Measurements from ENCODE around the gene ARSG. TPM values are rescaled to one million over a fixed set of nuclear protein-coding genes. Genes with fewer than 3 reads are reported as not detected.

ARSG gene
- total and polyA plus RNA-seq, 2 of the 4 experiments (the other 2 are of a cell fraction), result 2.9 to 3.0 TPM

GRCh38 chr17:68428498-68429172 lies 137.3 kb downstream of the ARSG start:
- H2AK5ac ChIP-seq (ENCODE audit: low read depth, low read length), result no peak overlapping the region
- dilution Hi-C loops (cut with HindIII; ENCODE audit: low sequenced_read_pairs, unreplicated experiment), result no loop called here
- no peak overlapping the region for H3K9ac ChIP-seq (ENCODE audit: low read depth, low read length)
- no peak overlapping the region for H2BK120ac ChIP-seq (ENCODE audit: low read depth, low read length)
- ChIA-PET POLR2A (ENCODE audit: unreplicated experiment) (no interaction called here), CTCF (interaction anchor here (0.6 to 1.2 kb wide), 2 partner anchors 29 to 163 kb away, joined by 3 to 4 read pairs; no protein-coding TSS in a partner anchor)
- no peak overlapping the region for H3K4ac ChIP-seq (ENCODE audit: low read depth, low read length)
- no peaks in the 10 kb centered on the region for H3K4me1 ChIP-seq (ENCODE audit: control insufficient read depth, insufficient read depth, low read length)
- no peak for ATAC-seq (ENCODE audit: low read depth)
- no peak for DNase-seq
- H3K36me3 ChIP-seq (ENCODE audit: control insufficient read depth, insufficient read depth, low read length), result peaks cover 77% of the 10 kb centered on the region
- in situ Hi-C loops (cut with MboI; ENCODE audit: low sequenced_read_pairs), result no loop called here
- no peak overlapping the region for H3K4me3 ChIP-seq (ENCODE audit: insufficient read depth, low read depth, low read length)
- no peak overlapping the region for H2BK15ac ChIP-seq (ENCODE audit: low read depth, low read length)
- H3K79me1 ChIP-seq (ENCODE audit: low read depth in 1 of 2, low read length in 2 of 2), result no peaks in the 10 kb centered on the region
- no peaks in the 10 kb centered on the region for H3K9me1 ChIP-seq (ENCODE audit: insufficient read depth, low read length)
- H3K56ac ChIP-seq (ENCODE audit: extremely low read depth, insufficient read depth, low read length), result no peak overlapping the region
- H3K14ac ChIP-seq (replicated peaks; ENCODE audit: low read depth, low read length), result no peak overlapping the region
- H2AFZ ChIP-seq (replicated peaks; ENCODE audit: low read length, poor library complexity), result no peak overlapping the region
- intact Hi-C loops (cut with micrococcal nuclease), result no loop called here
- H3K4me2 ChIP-seq (ENCODE audit: low read depth, low read length), result no peak overlapping the region
- H4K5ac ChIP-seq (ENCODE audit: low read depth, low read length), result no peak overlapping the region
- H2AK9ac ChIP-seq (replicated peaks; ENCODE audit: low read depth, low read length, poor library complexity), result no peak overlapping the region
- no peak overlapping the region for H3K27ac ChIP-seq (ENCODE audit: insufficient read depth, low read length)
- no peak overlapping the region for H2BK20ac ChIP-seq (ENCODE audit: low read depth, low read length)
- no peaks in the 10 kb centered on the region for H4K20me1 ChIP-seq (ENCODE audit: insufficient read depth, low read length)
- 91% methylated on average over 4 of the region's 14 CpGs; no CpG with 5 or more reads in 1 of the 2 experiments for WGBS, 2 experiments (ENCODE audit: extremely low coverage in 2 of 2, insufficient read length in 1 of 2)
- no peak for TF ChIP-seq USF2 (IDR thresholded peaks at IDR 0.05; ENCODE audit: low read depth, low read length)
- no peak for TF ChIP-seq RFX5 (IDR thresholded peaks at IDR 0.05; ENCODE audit: low read depth, low read length)
- TF ChIP-seq CEBPB (IDR thresholded peaks at IDR 0.05; ENCODE audit: low read depth, low read length), result 0 out of 2 replicates have a peak, but pooled peaks have one; percentile 13
- TF ChIP-seq CTCF (conservative IDR thresholded peaks at IDR 0.05; ENCODE audit: low read depth, low read length), result no peak
- no peak overlapping the region for H4K91ac ChIP-seq (ENCODE audit: insufficient read depth, low read depth, low read length)
- no peak overlapping the region for H3K23ac ChIP-seq (ENCODE audit: low read depth, low read length)
- no peaks in the 10 kb centered on the region for H3K9me3 ChIP-seq (ENCODE audit: control insufficient read depth, insufficient read depth, low read length)
- no peaks in the 10 kb centered on the region for H3K27me3 ChIP-seq (ENCODE audit: control insufficient read depth, insufficient read depth, low read length)
- no peak overlapping the region for H4K8ac ChIP-seq (ENCODE audit: low read depth in 2 of 2, low read length in 2 of 2)
- BruUV-seq (replicated peaks), result no TSS peak
- H3K18ac ChIP-seq (ENCODE audit: low read depth, low read length), result no peak overlapping the region
- H2BK5ac ChIP-seq (ENCODE audit: low read depth, low read length, poor library complexity, severe bottlenecking), result no peak overlapping the region

Data from IMR-90 (cell line).